Measurements from ENCODE around the gene EIPR1.

EIPR1 gene

DNA sequence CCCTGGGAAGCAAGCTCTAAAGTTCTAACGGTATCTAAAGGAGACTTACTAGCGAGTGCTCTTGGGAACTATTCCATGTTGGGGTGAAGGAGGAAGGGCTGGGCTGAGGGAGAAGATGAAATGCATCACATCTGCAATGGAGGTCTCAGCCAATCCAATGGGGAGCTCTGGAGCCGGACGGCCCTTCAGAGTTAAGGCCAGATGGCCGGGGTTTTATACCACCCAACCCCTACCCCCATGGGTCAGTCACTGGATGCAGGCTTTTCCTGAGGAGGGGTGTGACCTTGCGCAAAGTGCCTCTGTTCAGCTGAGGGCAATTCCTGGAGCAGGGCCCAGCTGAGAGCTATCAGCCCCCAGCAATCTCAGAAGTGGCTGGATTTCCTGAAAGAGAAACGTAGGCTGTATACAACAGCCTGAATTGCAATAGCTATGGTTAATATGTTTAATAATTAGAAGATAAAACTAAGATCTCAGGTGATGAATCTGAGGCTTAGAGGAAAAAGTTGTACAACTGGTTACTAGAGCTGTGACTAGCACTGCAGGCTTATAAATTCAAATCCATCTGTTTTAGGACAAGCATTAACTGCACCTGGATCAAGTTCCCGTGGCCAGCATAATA, 21.6 kb downstream of the EIPR1 start:
- no peak for DNase-seq

DNA sequence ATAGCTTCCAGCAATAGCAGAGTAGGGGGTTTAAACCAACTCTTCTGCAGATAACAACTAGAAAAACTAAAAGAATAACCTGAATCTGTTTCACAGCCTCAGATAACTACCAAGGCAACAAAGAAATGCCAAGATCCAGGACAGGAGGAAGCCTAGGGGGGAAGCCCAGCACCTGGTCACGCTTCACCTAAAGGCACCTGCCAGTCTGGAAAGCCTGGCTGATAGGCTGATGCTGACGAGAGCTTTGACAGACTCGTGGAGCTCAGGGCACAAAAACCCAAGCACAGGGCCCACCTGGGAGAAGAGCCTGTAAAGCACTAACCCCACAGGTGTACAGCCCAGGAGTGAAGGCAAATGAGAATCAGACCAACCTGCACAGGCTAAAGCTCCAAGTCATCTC, 22.6 kb downstream of the EIPR1 start:
- no peak for DNase-seq

DNA sequence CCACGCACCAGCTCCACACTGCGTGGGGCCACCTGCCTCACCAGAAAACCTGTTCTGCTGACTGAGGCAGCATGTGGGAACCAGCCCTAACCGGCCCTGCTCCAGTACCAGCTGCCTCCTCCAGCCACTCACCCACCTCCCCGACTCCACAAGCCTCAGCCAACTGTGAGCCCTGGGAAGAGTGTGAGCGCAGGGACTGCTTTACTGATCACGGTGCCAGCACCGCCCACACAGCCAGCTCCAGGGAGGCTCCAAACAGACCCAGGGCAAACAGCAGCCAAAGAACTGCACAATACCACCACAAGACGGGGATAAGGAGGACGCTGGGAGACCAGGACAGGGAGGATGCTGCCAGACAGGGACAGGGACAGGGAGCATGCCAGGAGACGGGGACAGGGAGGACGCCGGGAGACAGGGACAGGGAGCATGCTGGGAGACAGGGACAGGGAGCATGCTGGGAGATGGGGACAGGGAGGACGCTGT, 28.4 kb downstream of the EIPR1 start:
- no peak for DNase-seq

DNA sequence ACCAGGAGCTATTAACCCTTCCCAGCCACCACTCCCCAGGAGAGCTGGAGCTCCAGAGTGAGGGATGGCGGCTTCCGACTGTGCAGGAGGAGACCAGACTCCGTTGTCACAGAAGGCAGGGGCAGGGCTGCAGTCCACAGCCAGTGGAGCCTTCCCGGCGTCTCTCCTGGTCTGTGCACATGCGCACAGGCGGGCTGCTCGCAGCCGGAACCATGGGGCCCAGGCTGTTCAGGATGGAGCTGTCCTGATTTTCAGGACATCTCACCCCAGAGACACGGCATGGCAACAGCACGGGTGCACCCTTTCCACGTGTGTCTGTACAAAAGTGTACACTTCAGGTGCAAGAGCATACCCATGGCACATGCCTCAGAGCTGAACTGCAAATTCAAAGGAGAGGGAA, 28.9 kb downstream of the EIPR1 start:
- DNase-seq = no peak

DNA sequence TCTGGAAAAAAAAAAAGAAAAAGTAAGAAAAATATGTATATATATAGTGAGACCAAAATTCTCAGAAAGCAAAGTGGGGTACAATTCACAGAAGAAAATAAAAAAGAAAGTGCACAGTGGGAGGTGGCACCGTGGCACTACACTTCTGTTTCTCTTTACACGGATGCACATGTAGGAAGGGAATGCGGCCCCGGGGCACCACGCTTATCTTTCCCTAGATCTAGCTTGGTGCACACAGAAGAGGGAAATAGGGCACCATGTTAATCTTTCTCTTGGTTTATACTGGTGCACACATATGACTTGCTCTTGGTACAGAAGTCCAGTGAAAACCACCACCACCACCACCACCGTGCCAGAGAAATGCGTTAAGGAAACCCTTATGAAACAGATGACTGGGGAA, 32.0 kb downstream of the EIPR1 start:
- no peak for DNase-seq

DNA sequence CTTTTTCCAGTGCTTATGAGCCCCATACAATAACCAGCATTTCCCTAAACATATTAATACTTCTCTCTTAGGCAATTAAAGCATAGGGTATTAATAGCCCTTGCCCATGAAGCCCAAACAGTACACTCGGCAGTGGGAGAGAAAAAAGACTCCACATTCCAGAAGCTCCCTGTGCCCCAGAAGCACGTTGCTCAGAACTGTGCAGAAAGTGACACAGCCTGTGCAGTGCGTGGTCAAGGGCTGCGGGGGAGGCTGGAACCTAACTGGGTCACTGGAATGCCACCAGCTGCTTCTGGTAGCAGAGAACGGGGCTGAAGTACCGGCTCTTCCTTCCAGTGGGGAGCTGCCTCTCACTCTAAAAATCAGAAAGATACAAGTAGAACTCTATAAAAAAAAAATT, 32.7 kb downstream of the EIPR1 start:
- DNase-seq = no peak

DNA sequence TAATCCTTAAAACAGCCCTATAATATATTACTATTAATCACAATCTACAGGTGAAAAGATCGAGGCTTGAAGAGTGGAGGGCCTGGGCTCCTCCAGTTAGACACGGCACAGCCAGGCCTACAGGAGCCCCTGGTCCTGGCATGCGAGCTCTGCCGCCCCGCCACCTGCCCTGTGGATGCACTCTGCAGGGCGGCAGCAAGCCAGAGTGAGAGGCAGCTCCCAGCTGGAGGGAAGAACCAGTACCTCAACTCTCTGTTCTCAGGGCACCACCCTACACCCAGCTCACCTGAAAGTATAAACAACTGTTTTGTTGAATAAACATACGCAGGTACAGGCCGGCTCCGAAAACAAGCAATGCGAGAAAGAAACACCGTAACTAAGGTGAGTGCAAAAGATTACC, 34.6 kb downstream of the EIPR1 start:
- DNase-seq = no peak

DNA sequence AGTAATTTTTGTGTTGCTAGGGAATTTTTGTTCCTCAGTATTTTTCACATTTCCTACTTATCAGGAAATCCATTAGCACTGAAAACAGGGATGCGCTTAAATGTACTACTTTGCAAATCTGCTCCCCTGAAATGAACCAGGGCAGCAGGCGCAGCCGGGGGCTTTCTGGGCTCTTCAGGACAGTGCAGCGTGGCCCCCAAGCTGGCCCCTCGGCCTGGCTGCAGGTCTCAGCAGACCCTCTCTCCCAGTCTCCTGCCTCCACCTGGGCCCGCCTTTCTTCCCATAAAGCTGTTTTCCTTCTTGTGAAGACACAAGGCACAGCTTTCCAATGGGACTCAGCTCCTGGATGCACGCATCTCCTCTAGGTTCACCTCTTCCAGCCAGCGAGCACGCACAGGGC, 35.3 kb downstream of the EIPR1 start:
- DNase-seq = no peak

DNA sequence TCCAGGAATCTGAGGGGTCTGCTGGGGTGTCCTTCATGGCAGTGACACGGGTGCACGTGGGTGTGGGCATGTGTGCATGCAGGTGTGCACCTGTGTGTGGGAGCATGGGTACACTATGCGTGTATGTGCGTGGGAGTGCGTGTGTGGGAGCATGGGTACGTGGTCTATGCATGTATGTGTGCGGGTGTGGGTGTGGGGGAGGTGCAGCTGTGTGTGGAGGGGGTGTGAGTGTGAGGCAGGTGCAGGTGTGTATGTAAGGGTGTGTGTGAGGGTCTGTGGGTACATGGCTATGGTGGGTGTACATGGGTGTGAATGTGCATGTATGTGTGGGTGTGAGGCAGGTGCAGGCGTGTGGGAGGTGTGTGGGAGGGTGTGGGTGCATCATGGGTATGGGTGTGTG, 36.3 kb downstream of the EIPR1 start:
- no peak for DNase-seq

DNA sequence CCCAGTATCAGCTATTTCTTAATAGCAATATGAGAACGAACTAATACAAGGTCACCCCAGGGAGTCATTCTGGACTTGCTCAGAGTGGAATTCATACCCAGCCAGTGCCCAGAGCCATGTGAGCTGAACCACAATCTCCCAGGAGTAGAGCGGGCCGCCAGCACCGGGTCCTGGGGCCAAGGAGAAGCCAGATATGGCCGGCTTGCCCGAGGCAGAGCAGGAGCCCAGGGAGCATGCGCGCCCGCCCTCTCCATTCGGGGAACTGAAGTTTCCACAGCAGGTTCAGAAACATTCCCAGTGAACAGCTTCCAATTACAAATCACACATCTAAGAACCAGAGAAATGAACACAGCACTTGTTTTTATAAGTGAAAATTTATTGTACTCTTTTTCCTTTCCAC, 37.5 kb downstream of the EIPR1 start:
- no peak for DNase-seq

DNA sequence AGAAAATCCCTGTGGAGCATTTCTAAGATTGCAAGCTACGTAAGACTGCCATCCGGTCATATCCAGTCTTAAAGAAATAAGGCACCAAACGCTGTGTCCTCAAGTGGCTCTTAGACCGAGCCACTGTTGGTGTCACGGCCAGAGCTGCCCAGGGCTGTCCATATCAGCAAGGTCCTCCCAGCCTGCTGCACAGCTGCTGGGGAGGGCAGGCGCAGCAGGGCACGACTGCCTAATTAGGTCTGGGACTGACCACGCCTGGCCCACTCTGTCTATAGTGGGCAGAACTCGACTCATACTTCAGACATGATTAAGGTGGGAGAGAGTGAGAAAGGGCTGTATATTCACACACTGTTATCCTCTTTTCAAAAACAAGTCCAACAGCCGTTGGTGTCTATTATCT, 39.3 kb downstream of the EIPR1 start:
- no peak for DNase-seq

DNA sequence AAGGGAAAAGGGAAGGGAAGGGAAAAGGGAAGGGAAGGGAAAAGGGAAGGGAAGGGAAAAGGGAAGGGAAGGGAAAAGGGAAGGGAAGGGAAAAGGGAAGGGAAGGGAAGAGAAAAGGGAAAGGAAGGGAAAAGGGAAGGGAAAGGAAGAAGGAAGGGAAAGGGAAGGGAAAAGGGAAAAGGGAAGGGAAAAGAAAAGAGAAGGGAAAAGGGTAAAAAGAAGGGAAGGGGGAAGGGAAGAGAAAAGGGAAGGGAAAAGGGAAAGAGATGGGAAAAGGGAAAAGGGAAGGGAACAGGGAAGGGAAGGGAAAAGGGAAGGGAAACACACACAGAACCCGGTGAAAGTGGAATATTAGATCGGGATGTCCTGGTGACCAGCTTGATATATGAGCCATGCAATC, 40.8 kb downstream of the EIPR1 start:
- DNase-seq = no peak

DNA sequence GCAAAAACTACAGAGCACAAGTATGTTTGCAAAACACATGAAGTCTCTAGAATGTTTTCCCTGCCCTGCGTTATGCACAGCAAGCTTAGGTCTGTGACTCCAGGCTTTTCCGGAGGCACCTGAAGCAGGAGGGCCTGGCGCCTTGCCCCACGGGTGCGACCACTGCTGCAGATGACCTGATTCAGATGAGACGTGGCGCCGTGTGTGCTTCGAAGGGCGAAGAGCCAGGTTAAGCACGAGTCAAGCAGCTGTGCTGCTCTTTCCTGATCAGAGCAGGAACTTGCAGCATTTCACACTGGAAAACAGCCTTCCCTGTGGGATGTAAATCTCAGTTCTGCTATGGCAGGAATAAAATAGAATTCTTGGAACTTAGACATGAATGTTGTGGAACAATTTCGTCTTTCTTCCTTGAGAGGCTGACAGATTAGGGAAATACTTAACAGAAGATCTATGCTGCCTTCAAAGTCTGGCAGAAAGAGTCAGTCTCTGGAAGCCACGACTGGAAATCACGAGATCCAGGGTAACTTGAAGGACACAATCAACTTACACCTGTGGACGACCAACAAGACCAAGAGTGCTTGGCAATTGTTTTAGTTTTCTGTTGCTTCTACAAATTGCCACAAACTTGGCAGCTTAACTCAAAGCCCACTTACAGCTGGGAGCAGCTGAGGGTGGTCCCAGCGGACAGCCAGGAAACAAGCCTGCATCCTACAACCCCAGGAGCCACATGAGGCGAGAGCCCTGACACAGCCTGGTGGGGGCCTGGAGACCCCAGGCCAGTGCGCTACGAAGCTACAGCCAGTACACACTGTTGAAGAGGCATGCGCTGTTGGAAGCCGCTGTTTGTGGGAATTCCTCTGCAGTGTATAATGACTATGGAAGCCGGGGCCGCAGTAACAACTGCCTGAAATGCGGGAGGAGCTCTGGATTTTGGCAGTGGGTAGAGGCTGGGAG, 42.9 kb downstream of the EIPR1 start:
- DNase-seq = no peak

DNA sequence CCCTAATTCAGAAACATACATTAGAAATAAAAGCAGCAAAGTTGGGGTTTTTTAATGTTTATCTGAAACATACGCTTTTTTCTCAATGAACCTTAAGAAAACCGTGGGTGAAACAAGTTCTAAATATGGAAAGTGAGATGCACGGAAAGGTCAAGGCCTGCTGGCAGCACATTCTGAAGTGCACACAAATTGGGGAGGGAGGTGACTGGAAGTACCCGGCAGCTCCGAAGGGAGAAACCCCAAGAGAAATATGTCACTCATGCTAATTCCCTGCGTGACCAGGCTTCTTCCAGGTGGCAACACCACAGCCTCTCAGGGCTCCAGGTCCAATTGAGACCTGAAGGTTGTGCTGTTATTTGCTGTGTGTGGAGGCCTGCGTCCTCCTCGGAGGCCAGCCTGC, 45.5 kb downstream of the EIPR1 start:
- DNase-seq = no peak

DNA sequence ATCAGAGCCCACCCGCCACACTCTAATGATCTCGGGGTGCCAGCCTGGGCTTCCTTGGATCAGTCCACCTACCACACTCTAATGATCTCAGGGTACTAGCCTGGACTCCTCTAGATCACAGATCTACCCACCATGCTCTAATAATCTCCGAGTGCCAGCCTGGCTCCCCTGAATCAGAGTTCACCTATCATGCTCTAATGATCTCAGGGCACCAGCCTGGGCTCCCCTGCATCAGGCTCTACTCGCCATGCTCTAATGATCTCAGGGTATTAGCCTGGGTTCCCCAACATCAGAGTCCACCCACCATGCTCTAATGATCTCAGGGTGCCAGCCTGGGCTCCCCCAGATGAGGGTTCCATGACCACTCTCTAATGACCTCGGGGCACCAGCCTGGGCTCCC, 48.1 kb downstream of the EIPR1 start:
- DNase-seq = no peak

DNA sequence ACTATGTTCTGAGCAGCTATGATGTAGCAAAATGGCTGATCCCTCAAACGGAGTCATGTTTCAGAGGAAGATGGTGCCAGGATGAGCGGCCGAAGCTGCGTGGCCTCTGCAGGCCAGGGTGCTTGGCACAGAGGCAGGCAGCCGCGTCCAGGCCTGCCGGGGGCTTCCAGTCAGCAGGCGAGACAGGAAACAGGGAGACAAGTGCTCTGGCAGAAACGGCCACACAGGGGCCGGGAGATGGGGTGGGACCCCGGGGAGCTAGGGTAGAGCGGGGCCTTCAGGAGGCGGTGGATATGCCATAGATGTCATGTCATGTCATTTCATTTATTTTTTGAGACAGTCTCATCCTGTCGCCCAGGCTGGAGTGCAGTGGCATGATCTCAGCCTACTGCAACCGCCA, 50.7 kb downstream of the EIPR1 start:
- DNase-seq = no peak

DNA sequence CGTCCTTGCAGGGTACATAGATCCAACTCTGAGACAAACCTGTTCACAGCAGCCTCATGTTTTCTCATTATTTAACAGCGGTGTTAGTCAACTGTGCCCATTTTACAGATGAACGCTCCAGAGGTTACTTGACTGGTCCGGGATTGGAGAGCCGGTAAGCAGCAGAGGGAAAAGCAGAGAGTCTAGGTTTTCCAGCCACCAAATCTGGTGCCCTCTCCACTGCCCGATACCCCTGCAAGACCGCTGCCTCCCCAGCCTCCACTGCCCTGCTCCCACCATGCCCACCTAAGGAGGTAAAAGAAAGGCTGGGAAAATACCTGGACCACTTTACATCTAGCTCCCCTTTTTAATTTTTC, 51.5 kb downstream of the EIPR1 start:
- DNase-seq = no peak

DNA sequence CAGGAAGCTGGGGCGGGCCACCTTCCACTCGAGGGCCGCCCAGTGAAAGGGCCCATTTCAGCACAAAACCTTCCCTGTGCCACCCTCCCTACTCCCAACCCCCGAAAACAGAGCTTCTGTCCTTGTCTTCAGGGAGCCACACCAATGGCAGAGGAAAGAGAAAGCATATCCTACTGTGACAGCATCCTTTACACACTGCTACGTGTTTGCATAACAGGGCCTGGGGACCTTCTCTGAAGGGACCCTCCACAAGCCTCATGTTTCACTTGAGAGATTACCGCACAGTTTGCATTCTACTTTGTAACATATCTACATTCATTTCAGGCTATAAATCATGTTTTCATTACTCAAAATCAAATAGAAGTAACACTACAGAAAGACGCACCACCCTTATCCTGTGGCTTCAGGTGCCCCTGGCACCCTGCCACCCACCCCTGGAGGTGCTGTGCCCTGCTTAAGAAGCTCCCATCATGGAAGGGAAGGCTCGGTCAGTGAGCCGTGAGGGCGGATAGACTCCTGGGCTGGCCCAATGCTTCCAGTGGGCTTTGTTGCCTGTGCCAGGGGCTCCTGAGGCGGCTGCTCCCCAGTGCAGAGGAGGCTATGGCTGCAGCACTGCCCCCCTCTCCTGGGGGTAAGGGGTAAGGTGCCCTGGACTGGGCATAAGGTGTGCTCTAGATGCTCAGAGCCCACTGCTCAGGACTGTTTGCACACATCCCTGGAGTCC, 52.0 kb downstream of the EIPR1 start:
- no peak for DNase-seq

DNA sequence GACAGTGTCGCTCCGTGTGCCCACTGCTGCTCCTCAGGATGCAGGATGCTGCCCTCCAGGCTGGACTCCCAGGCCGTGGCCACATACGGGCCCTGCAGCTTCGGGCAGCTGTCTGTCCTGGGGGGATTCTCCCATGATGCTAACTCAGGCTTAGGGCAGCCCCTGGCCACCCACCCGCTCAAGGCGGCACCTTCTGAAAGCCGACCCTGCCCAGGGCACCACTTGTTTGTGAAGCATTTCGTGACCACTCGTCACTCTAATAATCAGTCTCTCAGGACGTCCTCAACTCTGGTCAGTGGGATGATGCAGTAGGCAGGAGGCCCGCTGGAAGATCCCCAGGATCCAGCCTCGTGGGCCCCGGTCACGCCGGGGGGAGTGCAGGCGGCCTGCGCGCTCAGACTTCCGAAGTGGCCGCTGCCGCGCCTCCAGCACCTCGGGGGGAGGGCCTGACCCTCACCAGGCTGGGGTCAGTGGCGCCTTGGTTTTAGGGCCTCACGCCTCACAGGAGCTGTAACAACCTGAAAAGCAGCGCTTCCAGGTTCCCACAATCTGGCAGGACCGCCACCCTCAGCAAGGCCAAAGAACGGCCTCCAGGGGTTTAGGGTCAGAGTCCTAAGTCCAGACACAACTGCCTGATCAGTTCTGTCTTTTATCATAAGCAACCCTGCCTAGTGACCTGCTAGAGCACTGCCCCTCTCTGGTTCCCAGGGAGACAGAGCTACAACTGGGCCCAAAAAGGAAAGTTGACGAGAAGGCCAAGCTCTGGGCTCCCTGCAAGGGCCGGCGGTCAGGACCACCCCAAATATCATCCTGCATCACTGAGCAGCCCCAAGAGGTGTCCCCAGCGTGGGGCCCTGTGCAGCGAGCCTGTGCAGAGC, 53.0 kb downstream of the EIPR1 start:
- no peak for DNase-seq

DNA sequence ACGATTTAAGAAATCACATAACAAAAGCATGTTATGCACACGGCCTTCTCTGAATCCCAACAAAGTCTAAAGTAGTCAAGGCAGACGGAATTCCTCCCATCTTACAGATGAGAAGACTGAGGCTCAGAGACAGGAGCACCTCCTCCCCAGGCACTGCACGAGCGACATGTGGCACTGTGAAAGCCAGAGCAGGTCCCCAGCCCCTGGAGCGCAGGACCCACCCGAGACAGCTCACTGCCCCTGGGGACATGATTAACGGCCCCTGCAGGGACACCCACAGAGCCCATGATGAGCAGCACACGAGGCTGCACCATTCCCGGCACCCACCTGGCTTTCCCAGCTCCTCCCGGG, 53.6 kb downstream of the EIPR1 start:
- DNase-seq = no peak

DNA sequence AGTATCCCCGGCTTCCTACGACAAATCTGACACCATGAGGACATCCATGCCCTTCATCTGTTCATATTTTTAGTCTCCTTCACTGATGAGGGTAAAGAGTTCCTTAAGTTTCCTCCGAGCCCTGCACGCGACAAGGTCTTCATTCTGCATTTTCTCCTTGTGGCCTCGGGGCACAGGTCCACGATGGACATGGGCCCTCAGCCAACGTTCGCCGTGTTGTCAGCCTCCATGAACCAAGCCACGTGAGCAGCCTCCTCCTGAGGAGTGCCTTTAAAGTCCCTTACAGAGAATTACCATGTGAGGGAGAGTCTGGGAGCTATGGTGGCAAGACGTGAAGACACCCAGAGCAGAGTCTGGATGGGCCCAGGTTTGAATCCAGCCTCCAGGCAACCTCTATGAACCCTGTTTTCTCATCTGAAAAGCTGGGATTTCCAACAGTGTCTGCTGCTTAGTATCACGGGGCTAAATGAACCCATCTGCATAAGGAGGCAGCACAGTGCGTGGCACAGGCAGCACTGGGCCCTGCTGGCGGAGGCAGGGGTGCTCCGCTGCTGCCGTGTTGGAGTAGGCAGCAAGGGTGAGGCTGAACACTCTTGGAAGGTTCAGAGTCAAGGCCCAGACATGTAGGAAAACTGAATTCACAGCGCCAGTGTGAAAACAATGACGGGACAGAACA, 54.1 kb downstream of the EIPR1 start:
- DNase-seq = no peak

DNA sequence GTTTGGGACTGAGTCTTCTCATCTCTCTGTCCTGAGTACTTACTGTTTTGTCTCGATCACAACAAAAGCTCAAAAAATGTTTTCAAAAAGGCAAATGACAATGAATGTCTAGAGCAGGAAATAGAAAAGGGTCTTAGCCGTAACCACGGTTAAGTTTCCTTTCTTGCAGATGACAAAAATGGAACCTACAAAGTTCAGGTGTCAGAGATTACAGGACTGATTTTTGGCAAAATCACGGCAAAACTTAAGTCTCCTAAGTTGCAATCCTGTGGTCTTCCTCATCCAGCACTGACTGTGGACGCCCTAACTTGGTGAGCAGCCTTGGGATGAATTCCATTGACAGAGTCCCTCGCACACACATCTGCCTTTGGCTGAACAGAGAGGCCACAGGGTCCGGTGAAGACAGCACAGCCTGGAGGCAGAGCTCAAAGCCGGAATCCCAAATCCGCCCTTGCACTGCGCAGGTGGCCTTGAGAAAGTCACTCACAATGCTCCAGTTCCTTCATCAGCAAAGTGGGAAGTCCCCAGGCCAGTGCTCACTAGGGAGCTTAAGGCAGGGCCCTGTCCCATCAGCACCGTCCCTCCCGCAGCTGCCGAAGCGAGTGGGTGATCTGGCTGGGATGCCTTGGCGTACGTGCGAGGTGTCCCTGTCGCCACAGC, 55.2 kb downstream of the EIPR1 start:
- no peak for DNase-seq
